ENCODE data around the gene DCDC2C.

DNA sequence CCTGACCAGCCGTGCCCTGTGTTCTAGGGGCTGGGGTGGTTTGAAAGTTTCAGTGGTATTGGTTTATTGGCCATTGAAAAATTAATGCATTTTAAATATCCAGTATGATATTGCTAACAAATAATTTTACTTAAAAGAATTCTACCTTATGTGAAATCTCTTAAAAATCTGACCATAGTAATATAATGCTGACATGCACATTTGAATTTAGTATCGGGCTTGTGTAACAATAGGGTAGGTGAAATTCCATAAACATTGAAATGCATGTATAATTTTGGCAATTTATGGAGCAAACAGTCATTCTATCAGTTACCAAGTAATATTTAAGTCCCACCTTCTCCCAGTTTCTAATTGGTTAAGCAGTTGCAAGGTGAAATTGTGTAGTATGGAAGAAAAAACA, 170.5 kb downstream of the DCDC2C start:
- TF ChIP-seq, protein P1, sequence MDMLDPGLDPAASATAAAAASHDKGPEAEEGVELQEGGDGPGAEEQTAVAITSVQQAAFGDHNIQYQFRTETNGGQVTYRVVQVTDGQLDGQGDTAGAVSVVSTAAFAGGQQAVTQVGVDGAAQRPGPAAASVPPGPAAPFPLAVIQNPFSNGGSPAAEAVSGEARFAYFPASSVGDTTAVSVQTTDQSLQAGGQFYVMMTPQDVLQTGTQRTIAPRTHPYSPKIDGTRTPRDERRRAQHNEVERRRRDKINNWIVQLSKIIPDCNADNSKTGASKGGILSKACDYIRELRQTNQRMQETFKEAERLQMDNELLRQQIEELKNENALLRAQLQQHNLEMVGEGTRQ (CRISPR knock-in tag; IDR thresholded peaks at IDR 0.05) = no peak
- TF ChIP-seq, protein P2, sequence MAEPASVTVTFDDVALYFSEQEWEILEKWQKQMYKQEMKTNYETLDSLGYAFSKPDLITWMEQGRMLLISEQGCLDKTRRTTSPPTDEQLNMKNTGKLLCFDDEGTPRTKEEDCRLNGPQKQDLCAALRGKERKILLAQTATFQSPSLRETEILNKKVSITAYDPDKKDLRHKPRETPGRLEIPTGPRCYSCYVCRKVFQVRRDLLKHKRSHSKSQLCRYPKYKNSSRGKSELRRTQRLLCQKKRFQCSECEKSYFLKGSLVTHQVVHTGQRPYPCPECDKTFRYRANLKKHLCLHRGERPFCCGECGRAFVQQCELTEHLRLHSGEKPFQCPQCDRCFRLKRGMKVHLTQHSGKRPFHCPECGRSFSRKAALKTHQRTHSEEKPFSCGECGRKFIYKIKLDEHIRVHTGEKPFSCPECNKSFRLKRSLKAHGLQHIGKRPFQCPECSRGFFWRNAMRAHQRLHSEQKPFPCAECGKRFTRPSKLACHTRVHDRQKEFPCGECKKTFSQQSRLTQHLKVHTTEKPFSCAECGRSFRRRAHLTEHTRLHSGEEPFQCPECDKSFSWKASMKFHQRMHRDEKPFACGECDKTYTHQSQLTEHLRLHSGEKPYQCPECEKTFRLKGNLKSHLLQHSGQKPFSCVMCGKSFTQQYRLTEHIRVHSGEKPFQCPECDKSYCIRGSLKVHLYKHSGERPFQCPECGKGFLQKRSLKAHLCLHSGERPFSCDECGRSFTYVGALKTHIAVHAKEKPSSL (CRISPR knock-in tag; conservative IDR thresholded peaks at IDR 0.05) = no peak
- TF ChIP-seq FOXJ3 (CRISPR knock-in tag; IDR thresholded peaks at IDR 0.05; ENCODE audit: borderline replicate concordance) = no peak

Measured in WTC11 (cell line).